GM18870 (cell line): ENCODE data around the gene RPRD1B.

Source experiments
- ATAC-seq: cut with Tn5 transposase; IDR thresholded peaks from one replicate; pipeline ENCODE4 v1.9.1; 2021; ENCODE audit warnings: moderate library complexity; ENCODE audit not compliant: unreplicated experiment

Gene RPRD1B

DNA sequence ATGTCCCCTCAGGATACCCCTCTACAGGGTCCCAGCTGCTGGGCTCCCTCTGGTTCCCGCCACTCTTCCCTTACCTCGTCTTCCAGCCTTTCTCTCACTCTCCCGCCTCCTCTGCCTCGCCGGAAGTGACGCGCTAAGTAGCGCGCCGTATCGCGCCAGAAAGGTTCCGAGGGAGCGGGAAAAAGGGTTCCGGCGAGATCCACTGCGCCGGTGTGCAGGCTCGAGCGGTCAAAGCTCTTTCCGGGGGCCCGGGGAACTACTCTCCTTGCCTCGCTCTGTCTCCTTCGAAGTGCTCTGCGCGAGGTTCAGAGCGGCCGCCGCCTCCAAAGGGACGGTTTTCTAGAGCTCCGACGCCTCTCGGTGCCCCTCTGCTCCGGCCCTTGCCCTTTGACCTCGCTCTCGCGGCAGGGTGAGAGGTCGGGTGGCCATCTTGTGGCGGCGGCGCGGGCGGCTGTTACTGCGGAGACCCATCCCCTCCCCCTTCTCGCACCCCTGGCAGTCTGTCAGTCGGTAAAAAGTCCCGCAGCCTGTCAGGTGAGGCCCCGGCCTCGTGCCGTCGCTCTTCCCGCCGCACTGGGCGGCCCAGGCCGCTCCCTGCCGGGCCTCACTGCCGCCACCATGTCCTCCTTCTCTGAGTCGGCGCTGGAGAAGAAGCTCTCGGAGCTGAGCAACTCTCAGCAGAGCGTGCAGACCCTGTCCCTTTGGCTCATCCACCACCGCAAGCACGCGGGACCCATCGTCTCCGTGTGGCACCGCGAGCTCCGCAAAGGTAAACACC is at the start of gene RPRD1B, which contains the start of gene TTI1:
RPRD1B (plus strand) TSS at position 417 of the 778 bp plus-strand sequence; CDS start at position 619, 202 bp downstream.
TTI1 (minus strand) TSS at position 127 of the 778 bp plus-strand sequence. CDS start 19,640 bp downstream, outside the sequence.
- peak; percentile 56 for ATAC-seq

DNA sequence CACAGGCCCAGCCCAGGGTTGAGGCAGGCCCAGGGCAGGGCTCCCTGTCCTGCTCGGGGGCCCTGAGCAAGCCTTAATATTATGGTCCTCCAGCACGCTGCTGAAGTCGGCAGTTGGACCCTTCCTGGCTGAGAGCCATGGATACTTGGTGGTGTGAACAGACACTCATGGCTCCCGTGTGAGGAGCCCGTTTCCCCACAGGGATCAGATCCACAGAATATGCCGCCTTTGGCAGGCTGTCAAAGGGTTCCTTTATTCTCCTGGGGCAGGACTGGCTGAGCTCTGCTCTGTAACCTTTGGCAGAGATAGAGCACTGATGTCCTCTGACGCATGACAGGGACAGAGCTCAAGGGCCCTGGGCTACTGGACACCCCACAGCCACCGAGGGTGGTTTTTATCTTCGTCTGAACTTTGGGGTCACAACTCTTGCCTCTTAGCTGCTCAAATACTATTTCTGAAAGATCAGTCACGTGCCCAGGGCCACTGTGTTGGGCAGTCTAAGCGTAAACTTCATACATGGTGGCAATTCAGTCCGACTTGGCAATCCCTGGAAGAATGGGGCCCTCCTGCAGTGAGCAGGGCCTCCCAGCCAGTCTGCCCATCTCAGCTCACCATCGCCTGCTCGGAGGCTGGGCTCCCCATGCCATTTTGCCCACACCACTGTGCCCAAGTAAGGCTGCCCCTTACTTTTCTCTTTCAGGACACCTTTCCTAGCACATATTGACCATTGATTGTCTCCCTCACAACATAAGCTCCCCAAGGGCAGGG is 49.3 kb upstream of the RPRD1B start:
- ATAC-seq = no peak

- no peak for ATAC-seq
These were observed 47.3 kb upstream of the RPRD1B start for GRCh38 chr20:37986044-37986858.

DNA sequence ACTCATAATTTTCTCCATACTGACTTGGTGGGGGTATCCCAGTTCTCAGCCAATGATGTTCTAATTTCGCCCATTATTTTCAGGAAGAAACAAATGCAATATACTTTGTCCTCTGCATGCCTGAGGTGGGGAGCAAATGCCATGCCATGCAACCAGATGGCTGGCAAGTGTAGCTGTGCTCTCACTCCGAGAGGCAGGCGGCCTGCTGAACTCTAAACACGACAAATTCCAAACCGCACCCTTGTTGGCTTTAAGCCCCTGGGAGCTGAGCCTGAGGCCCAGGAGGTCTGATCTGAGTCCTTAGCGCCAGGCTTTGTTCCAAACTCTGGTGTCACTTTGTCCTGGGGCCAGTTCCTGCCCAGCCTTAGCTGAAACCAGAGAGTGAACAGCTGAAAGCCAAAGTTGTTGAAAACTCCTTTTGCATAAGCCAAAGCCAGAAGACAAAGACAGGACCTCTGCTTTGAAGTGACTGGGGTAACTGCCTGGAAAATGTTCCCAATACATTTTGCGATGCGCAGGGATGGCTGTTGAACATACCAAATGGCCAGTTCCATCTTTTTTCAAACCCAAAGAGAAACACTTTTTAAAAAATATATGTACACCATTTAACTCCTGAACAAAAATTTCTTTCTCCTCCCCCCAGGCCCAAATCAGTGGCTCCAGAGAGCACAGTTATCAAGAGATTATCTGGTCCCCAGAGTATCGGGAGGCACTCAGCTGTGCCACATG is 46.5 kb upstream of the RPRD1B start:
- ATAC-seq = no peak

- no peak for ATAC-seq
These were observed 45.8 kb upstream of the RPRD1B start for GRCh38 chr20:37987602-37988290.

DNA sequence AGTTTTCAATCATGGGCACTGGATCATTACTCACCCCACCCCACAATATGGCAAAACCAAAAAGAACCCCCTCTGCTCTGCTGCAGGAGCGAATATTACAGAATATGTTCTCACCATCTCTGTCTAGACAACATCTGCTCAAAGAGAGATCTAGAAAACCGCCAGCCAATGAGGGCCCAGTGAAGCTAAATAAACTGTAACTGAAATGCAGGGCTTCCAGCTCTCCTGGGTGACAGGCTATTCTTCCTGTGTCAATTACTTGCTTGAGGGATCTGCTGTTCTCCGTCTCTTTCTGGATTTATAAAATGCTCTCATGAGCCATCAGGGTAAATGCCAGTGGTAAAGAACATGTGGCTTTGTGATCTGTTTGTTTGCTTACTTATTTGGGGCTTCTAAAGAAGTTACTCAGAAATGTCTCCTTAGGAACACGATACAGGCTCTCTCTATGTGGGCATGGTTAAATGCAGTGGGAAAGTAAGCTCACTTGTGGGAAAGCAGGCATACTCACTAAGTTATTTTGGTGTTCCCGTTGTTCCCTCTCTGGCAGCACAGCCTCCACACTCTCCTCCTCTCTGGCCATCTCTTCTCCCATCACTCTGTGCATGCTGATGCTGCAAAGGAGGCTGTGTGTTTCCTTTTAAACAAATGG is 45.1 kb upstream of the RPRD1B start:
- ATAC-seq = no peak

GRCh38 chr20:37989601-37990295 is 43.8 kb upstream of the RPRD1B start:
- ATAC-seq = no peak

- peak; percentile 73 for ATAC-seq
These were observed 42.9 kb upstream of the RPRD1B start for GRCh38 chr20:37990571-37991151.

GRCh38 chr20:37991157-37991866 is 42.2 kb upstream of the RPRD1B start:
- ATAC-seq = no peak

DNA sequence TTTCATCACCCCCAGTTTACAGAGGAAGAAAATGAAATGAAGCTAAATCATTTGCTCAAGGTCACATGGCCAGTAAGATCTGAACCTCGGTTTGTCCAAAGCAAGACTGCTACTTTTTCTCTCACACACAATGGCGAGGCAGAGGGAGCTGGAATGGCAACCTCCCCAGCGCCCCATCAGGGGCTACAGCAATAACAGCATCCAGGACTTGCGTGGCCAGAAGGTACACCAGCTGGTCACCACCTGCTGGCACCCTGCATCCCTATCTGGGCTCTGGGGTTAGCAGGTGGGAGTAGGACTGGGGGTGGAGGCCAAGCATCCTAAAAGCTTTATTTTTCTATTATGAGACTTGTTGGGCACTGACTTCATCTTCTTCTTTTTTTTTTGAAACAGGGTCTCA is 41.6 kb upstream of the RPRD1B start:
- no peak for ATAC-seq

GRCh38 chr20:37992802-37993409 is 40.6 kb upstream of the RPRD1B start:
- no peak for ATAC-seq

GRCh38 chr20:37994512-37994911 is 39.0 kb upstream of the RPRD1B start:
- no peak for ATAC-seq

GRCh38 chr20:37995856-37996605 is 37.5 kb upstream of the RPRD1B start:
- ATAC-seq = no peak

DNA sequence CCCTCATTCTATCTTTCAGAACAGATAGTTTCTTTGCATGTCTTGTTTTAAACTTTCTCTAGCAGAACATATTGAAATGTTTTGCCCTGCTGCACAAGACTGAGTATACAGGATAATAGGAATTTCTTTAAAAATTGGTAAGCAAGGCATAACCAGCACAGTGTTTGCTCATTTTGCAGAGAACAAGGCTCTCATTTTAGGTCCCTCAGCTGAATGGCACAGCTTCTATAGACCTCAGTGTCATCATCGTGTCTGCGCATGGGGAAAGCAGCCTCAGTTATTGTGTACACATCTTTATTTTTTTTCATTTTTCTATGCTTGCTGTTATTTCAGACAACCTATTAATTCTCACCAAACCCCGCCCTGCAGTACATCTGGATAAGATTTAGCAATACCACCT is 36.0 kb upstream of the RPRD1B start:
- no peak for ATAC-seq

GRCh38 chr20:37999526-38000263 is 33.9 kb upstream of the RPRD1B start:
- ATAC-seq = no peak

DNA sequence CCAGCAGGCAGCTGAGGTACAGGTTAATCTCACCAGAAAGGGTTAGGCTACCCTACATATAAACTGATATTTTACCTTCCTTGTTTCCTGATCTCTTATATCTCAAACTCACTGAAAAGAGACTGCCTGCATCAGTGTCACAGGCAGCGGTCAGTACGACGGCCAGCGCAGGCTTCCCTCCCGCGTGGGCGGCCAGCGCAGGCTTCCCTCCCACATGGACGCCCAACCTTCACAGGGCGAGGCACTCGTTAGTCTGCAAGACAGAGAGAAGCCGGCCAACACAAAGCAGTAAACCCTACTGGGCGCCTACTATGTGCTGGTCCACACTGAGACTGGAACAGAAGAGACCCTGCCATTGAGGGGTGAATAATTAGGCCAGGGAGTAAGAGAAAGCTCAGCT is 33.3 kb upstream of the RPRD1B start:
- no peak for ATAC-seq
